Measurements from ENCODE around the gene SLC30A1.

The SLC30A1 gene

GRCh38 chr1:211607754-211608473 is 29.0 kb upstream of the SLC30A1 start:
- DNase-seq = no peak

GRCh38 chr1:211606914-211607753 is 28.2 kb upstream of the SLC30A1 start:
- no peak for DNase-seq

GRCh38 chr1:211606332-211606913 is 27.5 kb upstream of the SLC30A1 start:
- DNase-seq = no peak

GRCh38 chr1:211605603-211606331 is 26.8 kb upstream of the SLC30A1 start:
- no peak for DNase-seq

GRCh38 chr1:211605034-211605433 is 26.1 kb upstream of the SLC30A1 start:
- no peak for DNase-seq

- no peak for DNase-seq
Observed at GRCh38 chr1:211604548-211604947, 25.6 kb upstream of the SLC30A1 start.

- no peak for DNase-seq
Observed at GRCh38 chr1:211603713-211604112, 24.8 kb upstream of the SLC30A1 start.

GRCh38 chr1:211603191-211603701 is 24.3 kb upstream of the SLC30A1 start:
- no peak for DNase-seq

- DNase-seq = no peak
Observed at GRCh38 chr1:211601982-211602670, 23.2 kb upstream of the SLC30A1 start.

- DNase-seq = no peak
Observed at GRCh38 chr1:211601159-211601558, 22.2 kb upstream of the SLC30A1 start.

- no peak for DNase-seq
Observed at GRCh38 chr1:211599250-211599649, 20.3 kb upstream of the SLC30A1 start.

- DNase-seq = no peak
Observed at GRCh38 chr1:211598514-211598913, 19.6 kb upstream of the SLC30A1 start.

- no peak for DNase-seq
Observed at GRCh38 chr1:211596418-211597181, 17.6 kb upstream of the SLC30A1 start.

- DNase-seq = no peak
Observed at GRCh38 chr1:211595419-211595818, 16.5 kb upstream of the SLC30A1 start.

- DNase-seq = no peak
Observed at GRCh38 chr1:211591980-211592493, 13.1 kb upstream of the SLC30A1 start.

- DNase-seq = no peak
Observed at GRCh38 chr1:211589782-211590721, 11.1 kb upstream of the SLC30A1 start.

- DNase-seq = no peak
Observed at GRCh38 chr1:211588711-211589110, 9.8 kb upstream of the SLC30A1 start.

- DNase-seq = no peak
Observed at GRCh38 chr1:211587123-211587522, 8.2 kb upstream of the SLC30A1 start.

GRCh38 chr1:211586538-211586937 is 7.6 kb upstream of the SLC30A1 start:
- no peak for DNase-seq
